Mammary epithelial cell (primary cell): ENCODE results near the gene OR2V2.

Source experiments
- EZH2 ChIP-seq: IDR thresholded peaks from 2 replicates; pipeline ENCODE4 v1.6.1; 2012; ENCODE audit warnings: low read length, inconsistent platforms, borderline replicate concordance
- TF ChIP-seq, protein P1 (sequence below), 2 donors: IDR thresholded peaks in 1 of 2; conservative IDR thresholded peaks in 1 of 2; 2 replicates each; pipeline ENCODE4 v1.5.1; 2011 to 2012; ENCODE audit warnings: inconsistent platforms in 2 of 2, low read length in 2 of 2, mild to moderate bottlenecking in 2 of 2, control low read depth in 1 of 2, low read depth in 1 of 2; ENCODE audit not compliant: insufficient read depth in 1 of 2; ENCODE audit errors: extremely low read depth in 1 of 2

GRCh38 chr5:181142054-181142453 lies 5.3 kb upstream of the OR2V2 start:
- TF ChIP-seq, protein P1, sequence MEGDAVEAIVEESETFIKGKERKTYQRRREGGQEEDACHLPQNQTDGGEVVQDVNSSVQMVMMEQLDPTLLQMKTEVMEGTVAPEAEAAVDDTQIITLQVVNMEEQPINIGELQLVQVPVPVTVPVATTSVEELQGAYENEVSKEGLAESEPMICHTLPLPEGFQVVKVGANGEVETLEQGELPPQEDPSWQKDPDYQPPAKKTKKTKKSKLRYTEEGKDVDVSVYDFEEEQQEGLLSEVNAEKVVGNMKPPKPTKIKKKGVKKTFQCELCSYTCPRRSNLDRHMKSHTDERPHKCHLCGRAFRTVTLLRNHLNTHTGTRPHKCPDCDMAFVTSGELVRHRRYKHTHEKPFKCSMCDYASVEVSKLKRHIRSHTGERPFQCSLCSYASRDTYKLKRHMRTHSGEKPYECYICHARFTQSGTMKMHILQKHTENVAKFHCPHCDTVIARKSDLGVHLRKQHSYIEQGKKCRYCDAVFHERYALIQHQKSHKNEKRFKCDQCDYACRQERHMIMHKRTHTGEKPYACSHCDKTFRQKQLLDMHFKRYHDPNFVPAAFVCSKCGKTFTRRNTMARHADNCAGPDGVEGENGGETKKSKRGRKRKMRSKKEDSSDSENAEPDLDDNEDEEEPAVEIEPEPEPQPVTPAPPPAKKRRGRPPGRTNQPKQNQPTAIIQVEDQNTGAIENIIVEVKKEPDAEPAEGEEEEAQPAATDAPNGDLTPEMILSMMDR (conservative IDR thresholded peaks at IDR 0.05 in 1 of 2, IDR thresholded peaks at IDR 0.05 in 1 of 2; ENCODE audit: extremely low read depth in 1 of 2, insufficient read depth in 1 of 2, low read depth in 1 of 2, low read length in 2 of 2), result no peak
- no peak for TF ChIP-seq EZH2
